Activated T-cell treated with anti-CD3 and anti-CD28 coated beads, Interleukin-2, amount 50 U/mL, for 24 hours (primary cell): ENCODE measurements around the gene EEPD1.
"Not testable (repeated sequence)": the region's sequence is repeated elsewhere in the genome, so short reads cannot be mapped to it uniquely, and the experiment has no call there.

ENCODE experiments used
- DNase-seq: peaks from one replicate; pipeline ENCODE4 v3.0.0-alpha.2; 2020
- H3K27ac Mint-ChIP-seq: 2 replicates; pipeline ENCODE4 v1.8.0; 2020; ENCODE audit warnings: mild to moderate bottlenecking, mixed read lengths
- H3K27me3 Mint-ChIP-seq: 2 replicates; pipeline ENCODE4 v1.8.0; 2020; ENCODE audit warnings: mixed read lengths
- H3K36me3 Mint-ChIP-seq: 2 replicates; pipeline ENCODE4 v1.8.0; 2020; ENCODE audit warnings: low read depth, mixed read lengths
- H3K4me1 Mint-ChIP-seq: 2 replicates; pipeline ENCODE4 v1.8.0; 2020; ENCODE audit warnings: low read depth, mixed read lengths
- H3K4me3 Mint-ChIP-seq: 2 replicates; pipeline ENCODE4 v1.8.0; 2020; ENCODE audit warnings: mild to moderate bottlenecking, moderate library complexity, mixed read lengths
- H3K9me3 Mint-ChIP-seq: 2 replicates; pipeline ENCODE4 v1.8.0; 2020; ENCODE audit warnings: mixed read lengths

EEPD1 gene

GRCh38 chr7:36119005-36119706 is 33.9 kb upstream of the EEPD1 start:
- Mint-ChIP-seq H3K4me1 (peaks cover 32% of the 10 kb centered on the region), H3K36me3 (peaks cover 2% of the 10 kb centered on the region), H3K27ac (no peak overlapping the region), H3K9me3 (peaks cover 19% of the 10 kb centered on the region), H3K27me3 (peaks cover 30% of the 10 kb centered on the region), H3K4me3 (no peak overlapping the region)
- no peak for DNase-seq

- H3K27ac Mint-ChIP-seq, H3K36me3 Mint-ChIP-seq, H3K4me3 Mint-ChIP-seq, DNase-seq: not testable (repeated sequence)
- Mint-ChIP-seq H3K27me3 (peaks cover 23% of the 10 kb centered on the region), H3K9me3 (peaks cover 19% of the 10 kb centered on the region), H3K4me1 (peaks cover 28% of the 10 kb centered on the region)
Observed at GRCh38 chr7:36119983-36120646, 32.9 kb upstream of the EEPD1 start.

- H3K27ac Mint-ChIP-seq, H3K4me1 Mint-ChIP-seq, H3K27me3 Mint-ChIP-seq, H3K36me3 Mint-ChIP-seq, H3K4me3 Mint-ChIP-seq, DNase-seq: not testable (repeated sequence)
- H3K9me3 Mint-ChIP-seq, result peaks cover 19% of the 10 kb centered on the region
Observed at GRCh38 chr7:36125630-36126029, 27.4 kb upstream of the EEPD1 start.

GRCh38 chr7:36127075-36127740 is 25.8 kb upstream of the EEPD1 start:
- Mint-ChIP-seq H3K36me3 (peaks cover 2% of the 10 kb centered on the region), H3K4me1 (peaks cover 3% of the 10 kb centered on the region), H3K4me3 (no peak overlapping the region), H3K27me3 (peaks cover 3% of the 10 kb centered on the region), H3K9me3 (peaks cover 10% of the 10 kb centered on the region), H3K27ac (no peak overlapping the region)
- no peak for DNase-seq

GRCh38 chr7:36128448-36129047 is 24.5 kb upstream of the EEPD1 start:
- no peak for DNase-seq
- H3K9me3 Mint-ChIP-seq, result no peaks in the 10 kb centered on the region
- no peak overlapping the region for H3K4me3 Mint-ChIP-seq
- H3K36me3 Mint-ChIP-seq, result no peaks in the 10 kb centered on the region
- no peaks in the 10 kb centered on the region for H3K27me3 Mint-ChIP-seq
- H3K4me1 Mint-ChIP-seq, result peaks cover 3% of the 10 kb centered on the region
- H3K27ac Mint-ChIP-seq, result no peak overlapping the region

GRCh38 chr7:36129048-36129534 is 24.0 kb upstream of the EEPD1 start:
- no peaks in the 10 kb centered on the region for H3K9me3 Mint-ChIP-seq
- no peaks in the 10 kb centered on the region for H3K27me3 Mint-ChIP-seq
- no peaks in the 10 kb centered on the region for H3K36me3 Mint-ChIP-seq
- H3K4me1 Mint-ChIP-seq, result peaks cover 3% of the 10 kb centered on the region
- no peak overlapping the region for H3K27ac Mint-ChIP-seq
- DNase-seq, result no peak
- no peak overlapping the region for H3K4me3 Mint-ChIP-seq

- H3K4me3 Mint-ChIP-seq, result no peak overlapping the region
- no peak overlapping the region for H3K27ac Mint-ChIP-seq
- no peaks in the 10 kb centered on the region for H3K36me3 Mint-ChIP-seq
- H3K27me3 Mint-ChIP-seq, result no peaks in the 10 kb centered on the region
- no peaks in the 10 kb centered on the region for H3K9me3 Mint-ChIP-seq
- peaks cover 3% of the 10 kb centered on the region for H3K4me1 Mint-ChIP-seq
- no peak for DNase-seq
Observed at GRCh38 chr7:36130236-36130945, 22.7 kb upstream of the EEPD1 start.

- Mint-ChIP-seq H3K4me1 (peaks cover 3% of the 10 kb centered on the region), H3K36me3 (no peaks in the 10 kb centered on the region), H3K9me3 (no peaks in the 10 kb centered on the region), H3K27ac (no peak overlapping the region), H3K27me3 (no peaks in the 10 kb centered on the region), H3K4me3 (no peak overlapping the region)
- DNase-seq, result no peak
Observed at GRCh38 chr7:36131026-36131425, 22.0 kb upstream of the EEPD1 start.

- Mint-ChIP-seq H3K9me3 (no peaks in the 10 kb centered on the region), H3K27ac (no peak overlapping the region), H3K4me1 (peaks cover 3% of the 10 kb centered on the region), H3K27me3 (no peaks in the 10 kb centered on the region), H3K36me3 (no peaks in the 10 kb centered on the region), H3K4me3 (no peak overlapping the region)
- DNase-seq, result no peak
Observed at GRCh38 chr7:36131499-36131898, 21.6 kb upstream of the EEPD1 start.

- DNase-seq, result no peak
- Mint-ChIP-seq H3K27me3 (no peaks in the 10 kb centered on the region), H3K27ac (no peak overlapping the region), H3K4me3 (no peak overlapping the region), H3K4me1 (peaks cover under 1% of the 10 kb centered on the region), H3K9me3 (no peaks in the 10 kb centered on the region), H3K36me3 (no peaks in the 10 kb centered on the region)
Observed at GRCh38 chr7:36132012-36132411, 21.0 kb upstream of the EEPD1 start.

GRCh38 chr7:36135700-36136099 is 17.4 kb upstream of the EEPD1 start:
- Mint-ChIP-seq H3K9me3 (no peaks in the 10 kb centered on the region), H3K27ac (no peak overlapping the region), H3K4me1 (no peaks in the 10 kb centered on the region), H3K36me3 (no peaks in the 10 kb centered on the region), H3K4me3 (no peak overlapping the region), H3K27me3 (no peaks in the 10 kb centered on the region)
- no peak for DNase-seq

GRCh38 chr7:36137258-36137657 is 15.8 kb upstream of the EEPD1 start:
- H3K36me3 Mint-ChIP-seq, result no peaks in the 10 kb centered on the region
- no peak for DNase-seq
- H3K9me3 Mint-ChIP-seq, result peaks cover 3% of the 10 kb centered on the region
- H3K4me1 Mint-ChIP-seq, result no peaks in the 10 kb centered on the region
- no peak overlapping the region for H3K27ac Mint-ChIP-seq
- H3K4me3 Mint-ChIP-seq, result no peak overlapping the region
- no peaks in the 10 kb centered on the region for H3K27me3 Mint-ChIP-seq

- peaks cover 3% of the 10 kb centered on the region for H3K9me3 Mint-ChIP-seq
- H3K27me3 Mint-ChIP-seq, result no peaks in the 10 kb centered on the region
- DNase-seq, result no peak
- H3K4me3 Mint-ChIP-seq, result no peak overlapping the region
- no peaks in the 10 kb centered on the region for H3K36me3 Mint-ChIP-seq
- H3K27ac Mint-ChIP-seq, result no peak overlapping the region
- H3K4me1 Mint-ChIP-seq, result no peaks in the 10 kb centered on the region
Observed at GRCh38 chr7:36137754-36138153, 15.3 kb upstream of the EEPD1 start.

GRCh38 chr7:36138209-36138608 is 14.8 kb upstream of the EEPD1 start:
- Mint-ChIP-seq H3K36me3 (no peaks in the 10 kb centered on the region), H3K27ac (no peak overlapping the region), H3K4me3 (no peak overlapping the region), H3K27me3 (no peaks in the 10 kb centered on the region), H3K9me3 (peaks cover 3% of the 10 kb centered on the region), H3K4me1 (no peaks in the 10 kb centered on the region)
- no peak for DNase-seq
